GM21737 (cell line): Measurements from ENCODE around the gene RNF5.
"Not testable (repeated sequence)": the region's sequence is repeated elsewhere in the genome, so short reads cannot be mapped to it uniquely, and the experiment has no call there.

Source experiments
- ATAC-seq: cut with Tn5 transposase; IDR thresholded peaks from one replicate; pipeline ENCODE4 v1.9.1; 2021; ENCODE audit warnings: mild to moderate bottlenecking, moderate library complexity; ENCODE audit not compliant: unreplicated experiment

RNF5 gene

DNA sequence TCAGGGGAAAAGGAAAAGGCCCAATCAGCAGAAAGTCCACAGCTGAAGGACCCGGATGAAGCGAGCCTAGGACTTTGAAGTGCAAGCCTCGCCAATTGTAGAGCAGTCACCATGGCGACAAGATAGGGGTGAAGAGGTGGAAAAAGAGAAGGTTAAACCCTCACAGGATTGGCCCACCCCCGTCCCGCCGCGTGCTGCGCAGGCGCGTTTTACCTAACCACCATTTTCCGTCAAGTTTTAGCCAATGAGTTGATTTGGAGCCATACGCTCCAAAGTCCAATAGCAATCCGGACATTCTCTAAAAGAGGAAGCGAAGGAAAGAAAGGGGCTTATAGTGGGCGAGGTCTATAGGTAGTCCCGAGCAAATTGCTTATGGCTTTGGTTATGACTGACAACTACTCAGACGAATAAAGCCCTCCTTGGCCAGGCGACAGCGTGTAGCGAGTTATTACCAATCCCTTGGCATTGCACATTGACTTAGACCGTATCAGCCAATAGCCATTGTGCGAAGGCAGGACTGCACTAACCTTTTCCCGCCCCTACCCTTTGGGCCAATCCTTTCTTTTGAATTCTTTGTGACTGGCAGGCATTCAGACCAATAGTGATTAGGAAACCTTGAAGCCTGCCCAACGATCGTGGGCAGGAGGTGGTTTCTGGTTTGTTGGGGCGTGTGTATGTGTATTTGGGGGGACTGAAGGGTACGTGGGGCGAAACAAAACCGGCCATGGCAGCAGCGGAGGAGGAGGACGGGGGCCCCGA is at the start of gene RNF5:
Gene RNF5, plus strand, starts transcription at position 618 of the 759 bp plus-strand sequence. Its CDS starts 107 bp downstream, at position 725.
- ATAC-seq: peak; percentile 74

DNA sequence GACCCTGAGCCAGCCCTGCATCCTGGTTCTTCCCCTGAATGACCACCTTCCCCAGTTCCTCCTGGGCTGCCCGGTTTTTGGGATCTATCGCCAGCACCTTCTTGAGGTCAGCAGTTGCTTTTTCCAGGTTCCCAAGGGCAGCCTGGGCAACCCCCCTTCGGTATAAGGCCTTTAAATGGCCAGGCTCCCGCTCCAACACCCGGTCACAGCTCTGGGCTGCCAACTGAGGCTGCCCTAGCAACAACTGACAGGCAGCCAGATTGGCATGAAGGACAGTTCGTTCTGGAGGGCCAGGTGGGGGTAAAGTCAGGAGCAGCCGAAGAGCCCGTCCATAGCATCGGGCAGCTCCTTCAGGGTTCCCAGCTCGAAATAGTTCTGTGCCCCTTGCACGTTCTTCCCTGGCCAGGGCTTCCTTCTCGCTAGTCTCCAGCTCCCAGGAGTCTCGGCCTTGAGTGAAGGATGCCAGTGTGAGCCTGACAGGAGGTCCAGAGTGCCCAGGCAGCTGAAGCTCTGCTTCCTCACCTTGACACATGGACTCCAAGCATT is 49.4 kb upstream of the RNF5 start:
- ATAC-seq: no peak

DNA sequence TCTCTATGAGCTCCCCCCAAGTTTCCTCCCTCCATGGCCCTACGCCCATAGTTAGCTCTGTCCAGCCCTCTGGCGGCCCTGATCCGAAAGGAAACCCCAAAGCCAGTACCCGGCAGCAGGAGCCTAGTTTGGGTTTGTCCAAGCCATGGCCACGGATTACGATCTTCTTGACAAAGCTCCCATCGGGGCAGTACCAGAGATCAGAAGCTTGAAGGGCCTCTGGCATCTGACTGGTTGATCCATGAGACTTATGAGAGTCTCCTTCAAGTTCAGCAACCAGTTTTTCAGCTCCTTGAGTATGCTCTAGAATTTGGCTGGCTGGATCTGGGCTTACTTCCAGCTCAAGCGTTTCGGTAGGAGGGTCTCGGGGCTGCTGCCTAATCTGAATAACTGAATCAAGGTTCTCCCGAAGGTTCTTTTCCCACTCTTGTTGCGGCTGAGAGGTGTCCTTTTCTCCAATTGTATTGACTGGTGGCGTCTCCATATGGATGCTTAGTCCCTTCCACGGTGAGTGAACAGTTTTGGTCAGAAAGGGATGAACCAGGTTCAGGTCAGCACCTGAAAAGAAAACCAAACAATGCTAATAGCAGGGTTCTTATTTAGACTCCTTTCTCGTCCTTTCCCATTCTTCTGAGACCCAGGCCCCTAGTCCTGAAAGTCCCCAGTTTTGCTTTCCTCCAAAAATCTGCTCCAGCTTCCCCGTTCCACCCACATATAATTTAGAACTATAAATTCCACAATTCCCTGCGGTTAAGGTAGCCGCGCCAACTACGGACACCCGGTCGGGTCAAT is 48.7 kb upstream of the RNF5 start:
- peak; percentile 4 for ATAC-seq

DNA sequence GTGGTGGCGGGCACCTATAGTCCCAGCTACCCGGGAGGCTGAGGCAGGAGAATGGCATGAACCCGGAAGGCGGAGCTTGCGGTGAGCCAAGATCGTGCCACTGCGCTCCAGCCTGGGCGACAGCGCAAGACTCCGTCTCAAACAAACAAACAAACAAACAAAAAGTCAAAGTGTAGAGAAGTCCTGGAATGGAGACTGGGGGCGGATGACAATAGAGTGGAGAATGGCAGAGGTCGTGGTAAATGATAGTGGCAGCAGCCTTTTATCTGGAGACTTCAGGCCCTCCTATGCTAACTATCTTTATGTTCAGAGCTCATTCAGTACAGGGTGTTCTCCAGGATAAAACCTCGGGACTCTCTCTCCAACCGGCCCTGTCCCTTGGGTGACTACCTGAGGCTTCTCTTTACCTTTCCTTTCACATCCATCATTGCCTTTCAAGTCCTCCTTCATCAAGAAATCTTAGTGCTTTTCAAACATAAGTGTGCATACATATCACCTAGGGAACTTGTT is 46.7 kb upstream of the RNF5 start:
- ATAC-seq: no peak

DNA sequence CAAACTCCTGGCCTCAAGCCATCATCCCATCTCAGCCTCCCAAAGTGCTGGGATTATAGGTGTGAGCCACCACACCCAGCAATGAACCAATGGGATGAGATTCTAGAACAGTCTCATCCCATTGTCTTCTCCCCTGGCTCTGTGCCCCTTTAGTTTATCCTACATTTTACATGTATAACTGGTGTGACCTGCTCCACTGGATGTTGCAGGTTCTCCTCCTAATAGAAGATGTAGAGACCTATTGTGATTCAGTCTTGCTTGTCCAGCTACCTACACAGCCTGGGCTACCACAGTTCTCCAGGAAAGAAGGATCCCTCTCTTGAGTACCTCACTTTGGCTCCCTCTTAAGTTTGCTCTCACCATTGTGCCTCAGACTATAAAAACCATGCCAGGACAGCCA is 46.1 kb upstream of the RNF5 start:
- ATAC-seq: no peak

DNA sequence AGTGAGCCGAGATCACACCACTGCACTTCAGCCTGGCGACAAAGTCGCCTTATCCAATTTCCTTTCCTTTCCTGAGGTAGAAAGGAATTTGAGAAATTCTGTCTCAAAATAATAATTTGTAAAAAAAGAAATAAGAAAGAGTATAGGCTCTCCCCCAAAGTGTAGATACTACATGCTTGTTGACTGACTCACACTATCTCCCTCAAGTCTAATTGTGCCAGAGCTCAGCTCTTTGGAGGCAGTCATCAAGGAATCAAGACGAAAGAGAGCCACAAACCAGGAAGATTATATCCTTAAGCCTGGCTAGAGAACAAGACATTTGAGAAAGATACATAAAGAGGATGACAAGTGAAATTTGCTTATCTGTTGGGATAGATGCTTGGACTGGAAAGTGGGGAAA is 44.4 kb upstream of the RNF5 start:
- no peak for ATAC-seq

- no peak for ATAC-seq
Measured at GRCh38 chr6:32137454-32137853, 40.8 kb upstream of the RNF5 start.

DNA sequence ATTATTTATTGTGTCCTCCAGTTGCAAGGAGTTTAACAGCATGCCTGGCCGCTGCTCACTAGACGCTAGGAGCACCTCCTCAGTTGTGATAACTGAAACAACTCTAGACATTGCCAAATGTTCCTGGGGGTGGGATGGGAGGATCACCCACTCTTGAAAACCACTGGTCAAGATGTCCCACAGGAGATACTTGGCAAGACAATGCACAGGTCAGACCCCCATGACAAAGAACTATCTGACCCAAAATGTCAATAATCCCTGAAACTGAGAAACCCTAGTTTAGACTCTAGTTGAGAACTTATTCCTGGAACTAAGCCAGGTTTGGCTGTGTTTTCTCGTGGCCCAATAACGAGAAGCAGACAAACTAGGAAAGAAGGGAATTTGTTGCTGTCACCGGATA is 38.6 kb upstream of the RNF5 start:
- no peak for ATAC-seq

DNA sequence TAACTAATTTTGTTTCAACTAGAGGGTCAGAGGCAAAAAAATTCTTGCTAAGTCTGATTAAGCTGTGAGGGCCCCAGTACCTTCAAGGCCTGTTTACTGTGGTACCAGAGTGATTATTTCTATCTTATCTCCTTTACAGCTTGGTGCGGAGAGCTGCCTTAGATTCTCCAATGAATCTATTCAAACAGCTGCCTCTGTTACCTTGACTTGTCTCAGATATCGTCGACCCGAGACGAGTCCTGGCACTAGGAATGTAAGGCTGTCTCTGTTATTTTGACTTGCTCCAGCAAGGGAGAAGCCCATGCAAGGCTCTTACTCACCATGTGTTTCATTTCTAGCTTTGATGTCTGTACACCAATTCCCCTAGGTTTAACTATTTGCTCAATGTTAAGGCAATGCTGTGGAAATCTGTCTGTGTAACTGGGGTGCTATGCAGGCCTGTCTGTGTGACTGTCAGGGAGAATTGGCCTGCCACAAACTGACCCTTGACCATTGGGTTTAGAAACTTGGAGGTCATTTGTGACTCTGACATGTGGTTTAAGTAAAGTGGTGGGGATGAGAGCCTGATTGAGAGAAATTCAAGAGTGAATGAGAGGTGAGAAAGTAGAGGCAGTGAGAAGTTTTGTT is 37.7 kb upstream of the RNF5 start:
- no peak for ATAC-seq

GRCh38 chr6:32144238-32144637 is 34.0 kb upstream of the RNF5 start:
- not testable (repeated sequence) for ATAC-seq

DNA sequence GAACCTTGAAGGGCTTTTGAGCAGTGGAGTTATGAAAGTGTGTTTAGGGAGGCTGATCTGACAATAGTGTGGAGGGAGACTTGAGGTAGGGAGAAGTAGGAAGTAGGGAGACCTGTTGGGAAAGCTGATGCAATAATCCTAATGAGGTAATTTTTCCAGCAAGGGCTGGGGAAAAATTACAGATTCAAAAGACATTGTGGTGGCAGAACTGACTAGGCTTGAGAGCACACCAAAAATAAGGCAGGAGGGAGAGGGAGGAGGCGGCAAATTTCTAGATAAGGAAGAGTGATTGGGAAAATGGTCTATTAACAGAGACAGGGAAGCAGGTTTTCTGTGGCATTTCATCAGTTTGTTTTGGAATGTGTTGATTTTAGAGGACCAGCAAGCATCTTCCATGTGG is 31.9 kb upstream of the RNF5 start:
- ATAC-seq: no peak

- ATAC-seq: no peak
Measured at GRCh38 chr6:32146687-32147086, 31.5 kb upstream of the RNF5 start.

DNA sequence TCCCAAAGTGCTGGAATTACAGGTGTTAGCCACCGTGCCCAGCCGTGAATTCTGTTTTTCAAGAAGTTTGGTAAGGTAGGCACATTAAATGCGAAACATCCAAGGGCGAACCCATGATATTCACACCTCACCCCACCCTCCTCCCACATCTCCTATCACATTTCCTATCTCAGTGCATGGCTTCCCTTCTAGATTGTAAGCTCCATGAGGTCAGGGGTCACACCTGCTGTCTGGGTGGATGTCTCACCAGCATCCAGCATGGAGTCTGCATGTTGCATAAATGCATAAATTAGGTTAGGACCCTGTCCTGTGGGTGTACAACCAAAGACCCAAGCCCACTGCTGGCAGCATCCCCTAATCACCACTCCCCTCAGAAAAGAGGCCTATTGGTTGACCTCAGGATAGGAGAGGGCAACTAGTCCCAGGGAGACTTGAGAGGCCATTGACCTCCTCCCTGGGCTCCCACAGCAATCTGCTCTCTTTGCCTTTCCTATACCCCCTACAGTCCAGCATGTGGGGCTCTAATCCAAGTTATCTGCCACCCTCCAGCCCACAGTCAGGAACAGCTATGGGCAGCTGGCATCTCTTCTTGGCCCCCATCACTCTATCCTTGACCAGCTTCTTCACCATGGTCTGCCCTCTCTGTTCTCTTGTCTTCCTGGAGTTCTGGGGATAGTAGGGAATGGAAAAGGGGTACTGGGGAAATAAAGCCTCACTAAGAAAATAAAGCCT is 30.6 kb upstream of the RNF5 start:
- no peak for ATAC-seq

GRCh38 chr6:32148289-32149091 is 29.7 kb upstream of the RNF5 start:
- no peak for ATAC-seq

GRCh38 chr6:32149092-32149755 is 29.0 kb upstream of the RNF5 start:
- no peak for ATAC-seq

- no peak for ATAC-seq
Measured at GRCh38 chr6:32149932-32150870, 28.0 kb upstream of the RNF5 start.

DNA sequence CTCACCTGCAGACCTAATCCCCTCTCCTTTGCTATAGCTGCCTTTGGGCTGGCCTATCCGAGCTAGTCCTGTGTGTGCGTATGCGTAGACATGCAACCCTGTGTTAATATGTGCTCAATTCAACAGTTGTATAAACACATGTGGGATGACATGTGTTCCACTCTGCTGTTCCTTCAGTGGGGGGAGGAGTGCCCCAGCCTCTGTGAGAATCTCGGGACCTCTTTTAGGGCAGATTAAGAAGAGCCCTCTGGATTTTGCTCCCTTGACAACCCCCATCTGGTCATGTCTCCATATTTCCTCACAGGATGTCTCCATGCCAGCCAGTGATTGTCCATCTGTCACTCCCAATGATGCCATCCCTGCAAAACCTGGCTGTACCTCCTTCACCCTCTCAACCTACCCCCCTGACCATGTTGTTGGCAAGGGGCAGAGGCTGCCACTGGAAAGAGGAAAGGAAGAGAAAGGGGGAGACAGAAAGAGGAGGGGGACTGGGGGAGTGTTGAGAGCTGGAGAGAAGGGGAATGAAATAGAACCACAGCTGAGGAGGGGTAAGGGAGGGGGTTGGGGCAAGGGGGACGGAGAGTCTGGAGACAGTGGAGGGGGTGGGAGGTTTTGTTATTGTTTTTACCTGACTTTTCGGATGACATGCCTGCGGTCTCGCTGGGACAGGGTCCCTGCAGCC is 26.9 kb upstream of the RNF5 start:
- no peak for ATAC-seq
